GM19468 (cell line): ENCODE results near the gene THNSL1.

ENCODE experiments used
- ATAC-seq: cut with Tn5 transposase; IDR thresholded peaks from one replicate; pipeline ENCODE4 v1.9.1; 2021; ENCODE audit warnings: mild to moderate bottlenecking, moderate library complexity, moderate number of reproducible peaks; ENCODE audit not compliant: unreplicated experiment; ENCODE audit errors: extremely low read depth

THNSL1 gene

GRCh38 chr10:25050402-25050801, 34.0 kb downstream of the THNSL1 start:
- no peak for ATAC-seq

DNA sequence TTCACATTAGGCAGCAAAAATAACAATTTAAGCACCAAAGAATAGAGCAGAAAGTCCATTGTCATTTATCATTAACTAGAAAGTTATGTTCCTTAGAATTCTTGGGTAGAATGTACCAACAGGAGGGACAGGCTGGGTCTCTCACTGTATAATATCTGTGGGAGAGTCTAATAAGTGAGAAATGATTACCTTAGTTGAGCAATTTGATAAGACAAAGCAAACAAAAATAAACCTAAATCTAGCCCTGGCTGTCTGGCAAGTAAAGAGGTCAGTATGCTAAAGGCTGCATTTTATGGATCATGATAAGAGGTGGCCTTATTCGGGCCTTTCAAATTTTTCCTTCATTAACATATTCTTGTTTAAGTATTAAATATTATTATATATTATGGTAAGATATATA, 35.6 kb downstream of the THNSL1 start:
- no peak for ATAC-seq

DNA sequence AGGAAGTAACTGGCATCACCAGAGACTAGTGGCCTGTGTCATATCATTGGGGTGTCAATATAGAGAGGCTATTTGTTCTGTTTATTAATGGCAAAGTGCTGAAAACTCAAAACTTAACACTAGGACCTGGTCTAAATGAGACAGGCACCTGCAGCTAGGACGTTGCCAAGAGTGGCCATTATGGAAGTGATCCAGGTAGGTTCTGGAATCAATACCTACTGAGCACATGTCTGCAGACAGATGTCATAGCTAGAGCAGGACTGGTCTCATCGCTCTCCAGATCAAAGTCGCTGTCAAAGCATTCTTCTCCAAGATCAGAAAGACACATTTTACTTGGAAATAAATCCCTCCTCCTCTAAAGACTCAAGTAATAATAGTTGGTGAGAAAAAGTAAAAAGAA, 40.3 kb downstream of the THNSL1 start:
- no peak for ATAC-seq

DNA sequence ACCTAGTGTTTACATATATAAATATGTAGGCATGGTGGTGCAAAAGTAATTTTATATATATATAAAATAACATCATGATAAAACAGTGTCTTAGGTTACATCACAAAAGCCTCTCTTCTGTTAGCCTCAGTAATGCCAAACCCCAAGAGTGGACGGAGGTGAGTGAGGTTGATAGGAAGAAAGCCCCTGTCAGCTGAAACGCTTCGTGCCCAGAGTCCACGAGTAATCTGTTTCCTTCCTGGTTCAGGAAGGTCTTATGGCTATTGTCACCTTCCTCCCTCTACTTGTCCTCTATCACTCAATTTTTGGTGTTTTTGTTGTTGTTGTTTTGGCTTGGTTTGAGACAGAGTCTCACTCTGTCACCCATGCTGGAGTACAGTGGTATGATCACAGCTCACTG, 41.5 kb downstream of the THNSL1 start:
- ATAC-seq: no peak

- no peak for ATAC-seq
These were observed 43.6 kb downstream of the THNSL1 start for GRCh38 chr10:25059990-25060389.

DNA sequence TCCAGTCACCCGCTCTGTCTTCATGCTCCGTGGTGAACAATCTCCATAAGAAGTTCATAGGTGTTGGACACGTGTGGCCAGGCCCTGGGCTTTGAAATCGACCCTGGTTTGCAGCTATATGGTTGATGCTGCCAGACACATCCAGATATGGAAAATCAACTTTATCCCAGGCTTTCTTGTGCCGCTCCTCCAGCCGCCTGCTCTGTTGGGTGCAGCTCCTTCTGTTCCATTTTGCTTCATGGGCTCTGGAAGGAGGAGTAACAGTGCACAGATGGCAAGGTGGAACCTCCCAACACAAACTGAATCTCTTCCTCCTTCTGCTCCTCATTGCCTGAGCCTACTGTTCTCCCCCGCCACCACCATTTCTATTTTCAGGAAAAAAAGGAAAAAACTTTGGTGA, 44.7 kb downstream of the THNSL1 start:
- ATAC-seq: no peak

DNA sequence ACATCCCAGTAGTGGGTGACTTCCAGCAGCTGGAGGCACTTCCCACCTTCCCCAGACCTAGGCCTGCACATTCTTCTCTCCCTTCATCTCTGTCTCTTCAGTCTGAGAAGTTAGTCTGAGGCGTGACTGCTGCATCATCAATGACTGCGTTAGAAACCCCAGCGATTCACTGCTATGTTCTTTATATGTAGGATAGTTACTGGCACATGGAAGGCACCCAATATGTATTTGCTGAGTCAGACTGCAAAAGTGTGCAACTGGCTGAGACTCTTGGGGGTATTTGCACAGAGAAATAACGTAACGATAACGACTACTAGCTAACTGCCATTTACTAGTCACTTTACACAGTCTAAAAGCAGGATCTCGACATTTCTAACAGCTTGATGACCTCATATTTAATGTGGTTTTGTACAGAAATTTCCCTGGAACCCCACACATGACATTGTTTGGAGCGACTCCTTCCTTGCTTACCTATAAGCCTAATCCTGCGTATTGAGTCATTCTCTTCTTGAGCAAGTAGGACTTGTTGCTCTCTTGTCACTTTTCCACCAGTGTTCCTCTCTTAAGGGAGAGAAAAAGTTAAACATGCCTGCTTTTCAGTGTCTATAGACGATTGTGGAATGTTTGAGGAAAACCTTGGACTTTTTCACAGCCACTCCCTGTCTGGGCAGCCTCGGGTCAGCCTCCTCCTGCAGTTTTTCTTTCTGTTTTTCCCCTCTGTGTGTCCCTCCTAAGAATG, 45.5 kb downstream of the THNSL1 start:
- ATAC-seq: no peak

GRCh38 chr10:25063157-25063556, 46.7 kb downstream of the THNSL1 start:
- no peak for ATAC-seq

GRCh38 chr10:25063644-25064043, 47.2 kb downstream of the THNSL1 start:
- no peak for ATAC-seq

GRCh38 chr10:25064401-25064800, 48.0 kb downstream of the THNSL1 start:
- ATAC-seq: no peak

- ATAC-seq: no peak
These were observed 49.5 kb downstream of the THNSL1 start for GRCh38 chr10:25065761-25066476.

DNA sequence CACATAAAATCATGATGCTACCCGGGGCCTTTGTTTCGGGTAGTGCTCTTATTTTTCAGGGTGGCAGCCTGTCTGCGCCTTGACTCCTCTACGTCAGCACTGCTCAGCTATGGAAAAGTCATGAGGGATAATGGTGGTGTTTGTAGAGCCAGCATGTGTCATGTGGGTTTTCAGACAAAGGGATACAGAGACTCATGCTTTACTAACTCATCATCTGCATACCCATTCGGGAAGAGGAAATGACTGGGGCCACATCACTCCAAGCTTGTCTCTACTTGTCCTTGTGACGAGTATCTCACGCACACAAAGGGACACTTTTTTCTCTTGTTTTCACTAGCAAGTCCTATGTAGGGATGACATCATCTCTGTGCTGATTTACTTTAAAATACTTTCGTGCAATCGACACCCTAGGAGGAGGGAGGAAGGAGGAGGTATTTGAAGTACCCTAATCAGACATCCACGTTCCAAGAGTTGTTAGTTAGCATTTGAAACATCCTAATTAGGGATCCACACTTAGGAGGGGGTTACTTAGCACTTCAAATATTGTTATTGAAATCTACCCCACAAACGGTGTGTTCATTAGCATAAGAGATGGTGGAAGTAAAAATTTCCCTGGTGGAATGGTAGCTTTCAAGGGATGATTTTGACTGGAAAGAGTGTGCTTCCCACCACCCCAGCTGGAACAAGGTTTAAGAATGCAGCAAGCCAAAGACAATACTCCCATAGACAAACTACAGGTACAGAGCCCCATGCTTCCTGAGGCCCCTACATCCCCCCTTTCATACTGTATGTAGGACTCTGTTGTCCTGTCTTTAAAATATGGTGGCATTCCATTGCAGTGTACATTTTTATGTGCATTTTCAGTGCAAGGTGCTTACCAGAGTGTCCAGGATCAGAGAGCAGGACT, 52.0 kb downstream of the THNSL1 start:
- ATAC-seq: no peak

DNA sequence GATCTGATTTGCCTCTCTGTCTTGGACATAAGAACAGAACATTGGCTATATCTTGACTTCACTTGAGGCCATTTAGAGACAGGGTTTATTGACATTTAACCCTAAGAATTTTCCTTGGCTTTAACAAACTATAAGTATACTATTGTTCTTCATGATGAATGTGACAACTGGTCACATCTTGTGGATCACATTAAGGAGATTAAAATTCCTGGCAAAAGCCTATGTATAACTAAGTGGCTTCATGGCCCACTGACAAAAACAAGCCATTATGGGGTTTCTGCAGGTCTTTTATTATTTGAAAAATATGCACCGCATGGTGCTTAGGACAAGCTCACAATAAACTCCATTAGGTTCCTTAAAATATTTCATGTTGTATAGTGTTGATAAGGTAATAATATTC, 54.8 kb downstream of the THNSL1 start:
- ATAC-seq: no peak

DNA sequence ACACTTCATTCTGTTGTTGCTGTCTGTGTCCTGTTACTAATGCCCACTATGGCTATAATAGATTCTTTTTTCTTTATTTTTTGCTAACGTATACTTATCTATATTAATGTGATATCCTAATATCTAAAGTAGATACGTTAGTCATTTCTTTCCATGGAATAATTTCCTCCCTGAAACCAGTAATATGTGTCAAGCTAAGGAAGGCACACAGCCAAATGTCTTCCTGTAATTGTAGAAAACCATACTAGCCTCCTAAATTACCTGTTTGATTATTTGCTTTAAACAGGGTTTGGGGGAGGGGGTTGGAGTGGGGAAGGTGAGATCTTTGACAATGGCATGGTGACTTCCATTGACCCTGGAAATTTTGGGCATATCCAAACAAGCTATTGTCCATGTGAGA, 56.4 kb downstream of the THNSL1 start:
- no peak for ATAC-seq

GRCh38 chr10:25075825-25076224, 59.4 kb downstream of the THNSL1 start:
- ATAC-seq: no peak
